Measurements from ENCODE around the gene TTC32. TPM values are rescaled to one million over a fixed set of nuclear protein-coding genes. Genes with fewer than 3 reads are reported as not detected.

Gene TTC32
- total RNA-seq, 2 experiments from 2014 or later = 21.6 to 24.2 TPM

GRCh38 chr2:19860022-19860421, 41.8 kb downstream of the TTC32 start:
- H3K9me3 Mint-ChIP-seq = no peaks in the 10 kb centered on the region
- POLR2A ChIA-PET = no interaction called here
- no peaks in the 10 kb centered on the region for H3K36me3 Mint-ChIP-seq (ENCODE audit: low read depth)
- DNase-seq = no peak
- CTCF ChIA-PET = no interaction called here
- no peak for TF ChIP-seq CTCF (IDR thresholded peaks at IDR 0.05)
- ATAC-seq = no peak
- H3K4me1 Mint-ChIP-seq (ENCODE audit: low read depth) = peaks cover 4% of the 10 kb centered on the region
- H3K27ac Mint-ChIP-seq = no peak overlapping the region
- H3K27me3 Mint-ChIP-seq = peaks cover 4% of the 10 kb centered on the region
- intact Hi-C loops (cut with micrococcal nuclease) = loop anchor here (5.0 to 10.0 kb wide), 3 partner anchors 95 to 1105 kb away; no protein-coding TSS in a partner anchor
- H3K4me3 Mint-ChIP-seq = no peak overlapping the region

GRCh38 chr2:19859565-19859964, 42.2 kb downstream of the TTC32 start:
- intact Hi-C loops (cut with micrococcal nuclease) = no loop called here
- H3K27ac Mint-ChIP-seq = no peak overlapping the region
- H3K27me3 Mint-ChIP-seq = peaks cover 4% of the 10 kb centered on the region
- ATAC-seq (no peak), DNase-seq (no peak)
- no peaks in the 10 kb centered on the region for H3K36me3 Mint-ChIP-seq (ENCODE audit: low read depth)
- H3K9me3 Mint-ChIP-seq = no peaks in the 10 kb centered on the region
- H3K4me3 Mint-ChIP-seq = no peak overlapping the region
- peaks cover 1% of the 10 kb centered on the region for H3K4me1 Mint-ChIP-seq (ENCODE audit: low read depth)
- CTCF ChIA-PET = interaction anchor here (0.6 kb wide), 1 partner anchor 195 kb away, joined by 3 read pairs; no protein-coding TSS in a partner anchor
- POLR2A ChIA-PET = no interaction called here
- no peak for TF ChIP-seq CTCF (IDR thresholded peaks at IDR 0.05)

- intact Hi-C loops (cut with micrococcal nuclease) = no loop called here
- Mint-ChIP-seq H3K27ac (no peak overlapping the region), H3K27me3 (peaks cover 4% of the 10 kb centered on the region), H3K36me3 (ENCODE audit: low read depth) (no peaks in the 10 kb centered on the region), H3K4me1 (ENCODE audit: low read depth) (peaks cover under 1% of the 10 kb centered on the region), H3K9me3 (no peaks in the 10 kb centered on the region), H3K4me3 (no peak overlapping the region)
- no peak for DNase-seq
- no peak for ATAC-seq
- no peak for TF ChIP-seq CTCF (IDR thresholded peaks at IDR 0.05)
- ChIA-PET POLR2A (no interaction called here), CTCF (no interaction called here)
Observed at GRCh38 chr2:19857806-19858205, 44.0 kb downstream of the TTC32 start.

- Mint-ChIP-seq H3K4me3 (no peak overlapping the region), H3K36me3 (ENCODE audit: low read depth) (no peaks in the 10 kb centered on the region), H3K4me1 (ENCODE audit: low read depth) (no peaks in the 10 kb centered on the region), H3K27ac (no peak overlapping the region), H3K9me3 (no peaks in the 10 kb centered on the region), H3K27me3 (peaks cover 4% of the 10 kb centered on the region)
- no peak for TF ChIP-seq CTCF (IDR thresholded peaks at IDR 0.05)
- intact Hi-C loops (cut with micrococcal nuclease) = no loop called here
- POLR2A ChIA-PET = no interaction called here
- no peak for DNase-seq
- ATAC-seq = no peak
- CTCF ChIA-PET = no interaction called here
Observed at GRCh38 chr2:19857100-19857499, 44.7 kb downstream of the TTC32 start.

- no peak overlapping the region for H3K4me3 Mint-ChIP-seq
- intact Hi-C loops (cut with micrococcal nuclease) = no loop called here
- no peaks in the 10 kb centered on the region for H3K9me3 Mint-ChIP-seq
- CTCF ChIA-PET = no interaction called here
- H3K27ac Mint-ChIP-seq = no peak overlapping the region
- no peaks in the 10 kb centered on the region for H3K36me3 Mint-ChIP-seq (ENCODE audit: low read depth)
- no peak for DNase-seq
- peaks cover 5% of the 10 kb centered on the region for H3K27me3 Mint-ChIP-seq
- no peaks in the 10 kb centered on the region for H3K4me1 Mint-ChIP-seq (ENCODE audit: low read depth)
- TF ChIP-seq CTCF (IDR thresholded peaks at IDR 0.05) = no peak
- ATAC-seq = no peak
- POLR2A ChIA-PET = interaction anchor here (0.7 kb wide), 1 partner anchor 13 kb away, joined by 3 read pairs; no protein-coding TSS in a partner anchor
Observed at GRCh38 chr2:19855542-19856431, 46.0 kb downstream of the TTC32 start.

Data from activated CD8-positive, alpha-beta T cell treated with anti-CD3 and anti-CD28 coated beads for 36 hours (primary cell).